SK-N-SH (cell line): ENCODE measurements around the gene SIRPB2. TPM values are rescaled to one million over a fixed set of nuclear protein-coding genes. Genes with fewer than 3 reads are reported as not detected.

ENCODE experiments used
- CTCF ChIA-PET: fragments of 300-600, 350-600 bp; formaldehyde crosslinking; extraction: SDS; loops from one replicate; lab custom pipeline; 2021; lab: Yijun Ruan, JAX
- POLR2A ChIA-PET: fragments of 350-600 bp; sonication (Branson Sonifier 250); formaldehyde crosslinking; extraction: SDS; loops from one replicate; lab custom pipeline; 2020; ENCODE audit warnings: antibody characterized with exemption, inconsistent platforms; lab: Yijun Ruan, JAX
- DNase-seq: peaks from one replicate; pipeline ENCODE4 v3.0.0; 2012
- H2AFZ ChIP-seq: fragments of 200-600 bp; sonication (generic); 2 replicates; pipeline ENCODE4 v1.8.1; 2016; ENCODE audit warnings: antibody characterized with exemption, mild to moderate bottlenecking, low read depth
- H3F3A ChIP-seq: fragments of 200-600 bp; sonication (generic); replicated peaks from 2 replicates; pipeline ENCODE3; 2016; ENCODE audit warnings: antibody characterized with exemption, mild to moderate bottlenecking; ENCODE audit not compliant: insufficient read depth
- H3K27ac ChIP-seq, 2 experiments: fragments of 200-500 bp in 1 of 2; fragments of 200-600 bp in 1 of 2; sonication (Bioruptor generic) in 1 of 2; sonication (generic), shearing (Covaris generic) in 1 of 2; 2 replicates each; pipeline versions ENCODE4 v1.5.1 to v1.6.1; 2014 to 2016; ENCODE audit warnings: low read depth in 2 of 2, inconsistent platforms in 1 of 2, low read length in 1 of 2, mild to moderate bottlenecking in 1 of 2, mixed read lengths in 1 of 2
- H3K27me3 ChIP-seq: fragments of 200-600 bp; sonication (generic), shearing (Covaris generic); 2 replicates; pipeline ENCODE4 v1.6.1; 2016; ENCODE audit warnings: mixed run types; ENCODE audit not compliant: insufficient read depth
- H3K36me3 ChIP-seq, 2 experiments: fragments of 200-500 bp in 1 of 2; fragments of 200-600 bp in 1 of 2; sonication (Bioruptor generic) in 1 of 2; sonication (generic) in 1 of 2; replicated peaks in 1 of 2; 2 replicates each; pipeline versions ENCODE3 to v1.5.1; 2014 to 2016; ENCODE audit warnings: low read length in 1 of 2, mild to moderate bottlenecking in 1 of 2; ENCODE audit not compliant: insufficient read depth in 2 of 2, control insufficient read depth in 1 of 2
- H3K4me1 ChIP-seq, 2 experiments: fragments of 200-500 bp in 1 of 2; fragments of 200-600 bp in 1 of 2; sonication (Bioruptor generic) in 1 of 2; sonication (generic), shearing (Covaris generic) in 1 of 2; 2 replicates each; pipeline versions ENCODE4 v1.5.1 to v1.6.1; 2014 to 2016; ENCODE audit warnings: low read depth in 1 of 2, low read length in 1 of 2, mixed run types in 1 of 2; ENCODE audit not compliant: insufficient read depth in 2 of 2, control insufficient read depth in 1 of 2
- H3K4me2 ChIP-seq: fragments of 200-600 bp; sonication (generic), shearing (Covaris generic); 2 replicates; pipeline ENCODE4 v1.6.1; 2017; ENCODE audit warnings: mixed run types
- H3K4me3 ChIP-seq, 2 experiments: fragments of 200-500 bp in 1 of 2; fragments of 200-600 bp in 1 of 2; sonication (Bioruptor generic) in 1 of 2; sonication (generic), shearing (Covaris generic) in 1 of 2; 2 replicates each; pipeline versions ENCODE4 v1.5.1 to v1.8.1; 2014 to 2016; ENCODE audit warnings: low read depth in 2 of 2, inconsistent platforms in 1 of 2, low read length in 1 of 2, mild to moderate bottlenecking in 1 of 2, mixed read lengths in 1 of 2, moderate library complexity in 1 of 2
- H3K79me2 ChIP-seq: fragments of 200-600 bp; sonication (generic); 2 replicates; pipeline ENCODE4 v1.8.1; 2017; ENCODE audit warnings: mild to moderate bottlenecking; ENCODE audit not compliant: insufficient read depth
- H3K9ac ChIP-seq: fragments of 200-600 bp; sonication (generic); 2 replicates; pipeline ENCODE4 v1.6.1; 2017; ENCODE audit warnings: mixed run types
- H3K9me2 ChIP-seq: fragments of 200-600 bp; sonication (generic); 2 replicates; pipeline ENCODE4 v1.6.1; 2017; ENCODE audit warnings: mixed run types
- H3K9me3 ChIP-seq: fragments of 200-600 bp; sonication (generic); 2 replicates; pipeline ENCODE4 v1.6.1; 2017; ENCODE audit warnings: mixed run types, mild to moderate bottlenecking, moderate library complexity
- H4K20me1 ChIP-seq: fragments of 200-600 bp; sonication (generic); 2 replicates; pipeline ENCODE4 v1.6.1; 2017; ENCODE audit warnings: mild to moderate bottlenecking, mixed run types; ENCODE audit not compliant: insufficient read depth
- EZH2phosphoT487 ChIP-seq: fragments of 200-600 bp; sonication (generic); IDR thresholded peaks from 2 replicates; pipeline ENCODE4 v1.6.1; 2017; ENCODE audit warnings: low read depth, mixed run types, mild to moderate bottlenecking, antibody characterized with exemption, moderate library complexity, borderline replicate concordance
- FOXM1 ChIP-seq: IDR thresholded peaks from 2 replicates; pipeline ENCODE4 v1.4.0; 2012; ENCODE audit warnings: low read depth, mild to moderate bottlenecking
- MXI1 ChIP-seq: IDR thresholded peaks from 2 replicates; pipeline ENCODE4 v1.6.1; 2012; ENCODE audit warnings: mild to moderate bottlenecking, low read depth, low read length, improper control_type of control experiment
- NFIC ChIP-seq: IDR thresholded peaks from 2 replicates; pipeline ENCODE4 v1.4.0; 2012; ENCODE audit warnings: borderline replicate concordance
- RAD21 ChIP-seq: IDR thresholded peaks from 2 replicates; pipeline ENCODE4 v1.6.1; 2012; ENCODE audit warnings: mild to moderate bottlenecking, low read length
- TCF12 ChIP-seq: IDR thresholded peaks from 2 replicates; pipeline ENCODE4 v1.4.0; 2012
- TEAD4 ChIP-seq: IDR thresholded peaks from 2 replicates; pipeline ENCODE4 v1.4.0; 2012; ENCODE audit warnings: mild to moderate bottlenecking, borderline replicate concordance; ENCODE audit not compliant: insufficient read depth
- WGBS: methylation state at CpG from one replicate; pipeline ENCODE4 v1.1.6; 2017; ENCODE audit warnings: low lambda C conversion rate; 5-methylcytosine and 5-hydroxymethylcytosine counted together
- polyA plus RNA-seq, 3 experiments: library from polyadenylated mRNA; depleted of rRNA; stranded (reverse); fragments of >200 nt; gene quantifications; 2 replicates each; pipeline ENCODE4 v1.2.3, GENCODE V29; 2012
- TF ChIP-seq, protein P1 (sequence below): fragments of 200-600 bp; sonication (generic); IDR thresholded peaks from 2 replicates; pipeline ENCODE4 v1.6.1; 2017; ENCODE audit warnings: antibody characterized with exemption, mild to moderate bottlenecking, moderate library complexity
- TF ChIP-seq, protein P2 (sequence below): IDR thresholded peaks from 2 replicates; pipeline ENCODE4 v1.4.0; 2012; ENCODE audit warnings: low read depth, borderline replicate concordance
- TF ChIP-seq, protein P3 (sequence below): IDR thresholded peaks from 2 replicates; pipeline ENCODE4 v1.4.0; 2012; ENCODE audit warnings: low read depth
- TF ChIP-seq, protein P4 (sequence below): IDR thresholded peaks from 2 replicates; pipeline ENCODE4; 2012

Gene SIRPB2
- polyA plus RNA-seq, 1 of the 3 experiments (the other 2 are of a cell fraction) = not detected

DNA sequence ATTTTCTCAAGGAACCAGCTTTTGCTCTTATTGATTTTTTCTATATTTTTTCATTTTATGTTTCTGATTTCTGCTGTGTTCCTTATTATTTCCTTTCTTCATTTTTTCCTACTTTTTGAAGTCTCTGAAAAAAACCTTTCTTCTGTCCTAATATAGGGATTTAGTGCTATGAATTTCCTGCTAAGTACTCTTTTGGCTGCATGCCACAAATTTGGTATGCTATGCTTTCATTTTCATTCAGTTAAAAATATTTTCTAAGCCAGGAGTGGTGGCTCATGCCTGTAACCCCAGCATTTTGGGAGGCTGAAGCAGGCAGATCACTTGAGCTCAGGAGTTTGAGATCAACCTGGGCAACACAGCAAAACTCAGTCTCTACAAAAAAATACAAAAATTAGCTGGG lies 35.7 kb upstream of the SIRPB2 start:
- no peak overlapping the region for H3K9ac ChIP-seq
- no peak for TF ChIP-seq TCF12
- no peak for TF ChIP-seq FOXM1
- TF ChIP-seq MXI1 = no peak
- TF ChIP-seq, protein P1, sequence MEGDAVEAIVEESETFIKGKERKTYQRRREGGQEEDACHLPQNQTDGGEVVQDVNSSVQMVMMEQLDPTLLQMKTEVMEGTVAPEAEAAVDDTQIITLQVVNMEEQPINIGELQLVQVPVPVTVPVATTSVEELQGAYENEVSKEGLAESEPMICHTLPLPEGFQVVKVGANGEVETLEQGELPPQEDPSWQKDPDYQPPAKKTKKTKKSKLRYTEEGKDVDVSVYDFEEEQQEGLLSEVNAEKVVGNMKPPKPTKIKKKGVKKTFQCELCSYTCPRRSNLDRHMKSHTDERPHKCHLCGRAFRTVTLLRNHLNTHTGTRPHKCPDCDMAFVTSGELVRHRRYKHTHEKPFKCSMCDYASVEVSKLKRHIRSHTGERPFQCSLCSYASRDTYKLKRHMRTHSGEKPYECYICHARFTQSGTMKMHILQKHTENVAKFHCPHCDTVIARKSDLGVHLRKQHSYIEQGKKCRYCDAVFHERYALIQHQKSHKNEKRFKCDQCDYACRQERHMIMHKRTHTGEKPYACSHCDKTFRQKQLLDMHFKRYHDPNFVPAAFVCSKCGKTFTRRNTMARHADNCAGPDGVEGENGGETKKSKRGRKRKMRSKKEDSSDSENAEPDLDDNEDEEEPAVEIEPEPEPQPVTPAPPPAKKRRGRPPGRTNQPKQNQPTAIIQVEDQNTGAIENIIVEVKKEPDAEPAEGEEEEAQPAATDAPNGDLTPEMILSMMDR = no peak
- TF ChIP-seq, protein P2, sequence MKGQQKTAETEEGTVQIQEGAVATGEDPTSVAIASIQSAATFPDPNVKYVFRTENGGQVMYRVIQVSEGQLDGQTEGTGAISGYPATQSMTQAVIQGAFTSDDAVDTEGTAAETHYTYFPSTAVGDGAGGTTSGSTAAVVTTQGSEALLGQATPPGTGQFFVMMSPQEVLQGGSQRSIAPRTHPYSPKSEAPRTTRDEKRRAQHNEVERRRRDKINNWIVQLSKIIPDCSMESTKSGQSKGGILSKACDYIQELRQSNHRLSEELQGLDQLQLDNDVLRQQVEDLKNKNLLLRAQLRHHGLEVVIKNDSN = no peak
- TF ChIP-seq, protein P3, sequence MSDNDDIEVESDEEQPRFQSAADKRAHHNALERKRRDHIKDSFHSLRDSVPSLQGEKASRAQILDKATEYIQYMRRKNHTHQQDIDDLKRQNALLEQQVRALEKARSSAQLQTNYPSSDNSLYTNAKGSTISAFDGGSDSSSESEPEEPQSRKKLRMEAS = no peak
- TF ChIP-seq, all 33 proteins: peak for 0
- Histone ChIP-seq H3K27me3 (no peaks in the 10 kb centered on the region; the same call in 1 of the 2 replicates), H3K36me3 (no peaks in the 10 kb centered on the region), H3K27ac (no peak overlapping the region), H3K9me2 (0 out of 2 replicates have a peak, but pooled peaks cover 3% of the 10 kb centered on the region), H4K20me1 (no peaks in the 10 kb centered on the region), H3K4me1 (no peaks in the 10 kb centered on the region), H3K79me2 (no peaks in the 10 kb centered on the region), H3K4me2 (no peak overlapping the region), H2AFZ (no peak overlapping the region), H3F3A (no peaks in the 10 kb centered on the region), H3K9me3 (no peaks in the 10 kb centered on the region; the same call in 1 of the 2 replicates), H3K4me3 (no peak overlapping the region)
- no peak for DNase-seq
- POLR2A ChIA-PET = no interaction called here
- CTCF ChIA-PET = interaction anchor here (1.2 to 3.0 kb wide), 2 partner anchors 18 to 23 kb away, joined by 3 to 11 read pairs; no protein-coding TSS in a partner anchor

DNA sequence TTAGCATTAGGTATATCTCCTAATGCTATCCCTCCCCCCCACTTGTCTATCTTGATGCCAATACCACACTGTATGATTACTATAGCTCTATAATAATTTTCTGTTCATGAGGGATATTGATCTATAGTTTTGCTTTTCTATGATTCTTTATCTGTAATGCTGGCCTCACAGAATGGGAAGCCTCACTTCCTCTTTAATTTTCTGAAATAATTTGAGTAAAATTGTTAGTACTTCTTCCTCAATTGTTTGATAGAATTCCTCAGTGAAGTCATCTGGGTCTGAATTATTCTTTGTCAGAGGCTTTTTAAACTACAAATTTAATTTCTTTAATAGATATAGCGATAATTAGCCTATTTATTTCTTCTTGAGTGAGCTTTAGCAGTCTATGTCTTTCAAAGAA lies 35.1 kb upstream of the SIRPB2 start:
- no peaks in the 10 kb centered on the region for H3F3A ChIP-seq
- ChIA-PET POLR2A (no interaction called here), CTCF (interaction anchor here (1.2 to 3.0 kb wide), 2 partner anchors 17 to 22 kb away, joined by 3 to 11 read pairs; no protein-coding TSS in a partner anchor)
- TF ChIP-seq TEAD4 (no peak), FOXM1 (no peak), EZH2phosphoT487 (no peak), RAD21 (no peak), NFIC (no peak)
- TF ChIP-seq, protein P4, sequence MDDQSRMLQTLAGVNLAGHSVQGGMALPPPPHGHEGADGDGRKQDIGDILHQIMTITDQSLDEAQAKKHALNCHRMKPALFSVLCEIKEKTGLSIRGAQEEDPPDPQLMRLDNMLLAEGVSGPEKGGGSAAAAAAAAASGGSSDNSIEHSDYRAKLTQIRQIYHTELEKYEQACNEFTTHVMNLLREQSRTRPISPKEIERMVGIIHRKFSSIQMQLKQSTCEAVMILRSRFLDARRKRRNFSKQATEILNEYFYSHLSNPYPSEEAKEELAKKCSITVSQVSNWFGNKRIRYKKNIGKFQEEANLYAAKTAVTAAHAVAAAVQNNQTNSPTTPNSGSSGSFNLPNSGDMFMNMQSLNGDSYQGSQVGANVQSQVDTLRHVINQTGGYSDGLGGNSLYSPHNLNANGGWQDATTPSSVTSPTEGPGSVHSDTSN = no peak
- H3K4me1 ChIP-seq = no peaks in the 10 kb centered on the region
- H3K79me2 ChIP-seq = no peaks in the 10 kb centered on the region
- H3K9me3 ChIP-seq = no peaks in the 10 kb centered on the region; the same call in 1 of the 2 replicates
- no peaks in the 10 kb centered on the region for H4K20me1 ChIP-seq
- DNase-seq = no peak
- no peak overlapping the region for H3K27ac ChIP-seq
- no peaks in the 10 kb centered on the region for H3K36me3 ChIP-seq
- H3K9ac ChIP-seq = no peak overlapping the region
- H3K4me3 ChIP-seq = no peak overlapping the region
- H2AFZ ChIP-seq = no peak overlapping the region
- H3K4me2 ChIP-seq = no peak overlapping the region
- H3K27me3 ChIP-seq = no peaks in the 10 kb centered on the region; the same call in 1 of the 2 replicates
- H3K9me2 ChIP-seq = 0 out of 2 replicates have a peak, but pooled peaks cover 3% of the 10 kb centered on the region
- WGBS = 13% methylated on average over 1 of the region's 1 CpG
